Choroid plexus epithelial cell (primary cell): ENCODE results near the gene HIVEP3.
A peak's percentile ranks its signal among the peaks of the same experiment; 100 is the strongest.
"Not testable (repeated sequence)": the region's sequence is repeated elsewhere in the genome, so short reads cannot be mapped to it uniquely, and the experiment has no call there.

ENCODE experiments used
- DNase-seq: peaks from one replicate; pipeline ENCODE4 v3.0.0-alpha.2; 2010; ENCODE audit warnings: low read depth
- H3K4me3 ChIP-seq: 2 replicates; pipeline ENCODE4 v1.5.1; 2011; ENCODE audit warnings: low read depth, mild to moderate bottlenecking, control low read depth, low read length, moderate library complexity
- CTCF ChIP-seq: conservative IDR thresholded peaks from 2 replicates; pipeline ENCODE4 v1.5.1; 2011; ENCODE audit warnings: low read depth, mild to moderate bottlenecking, control low read depth, inconsistent platforms, low read length, moderate library complexity

Gene HIVEP3

DNA sequence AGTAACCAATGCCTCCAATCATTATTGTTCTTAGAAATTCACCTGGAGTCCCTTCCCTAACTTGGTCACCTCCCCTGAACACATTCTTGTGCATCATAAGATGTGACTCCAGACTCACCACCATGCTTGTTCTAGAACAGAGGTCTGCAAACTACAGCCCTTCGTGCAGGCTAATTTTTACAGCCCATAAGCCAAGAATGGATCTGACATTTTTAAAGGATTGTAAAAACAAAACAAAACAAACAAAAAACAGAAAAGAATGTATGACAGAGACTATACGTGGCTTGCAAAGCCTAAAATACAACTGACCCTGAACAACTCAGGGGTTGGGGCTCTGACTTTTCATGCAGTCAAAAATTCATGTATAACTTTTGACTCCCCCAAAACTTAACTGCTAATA, 6.2 kb upstream of the HIVEP3 start:
- no peak overlapping the region for H3K4me3 ChIP-seq
- no peak for TF ChIP-seq CTCF
- DNase-seq = no peak

GRCh38 chr1:41921271-41921670, 2.5 kb upstream of the HIVEP3 start:
- not testable (repeated sequence) for H3K4me3 ChIP-seq, DNase-seq

- no peak for TF ChIP-seq CTCF
- peak; percentile 75 for DNase-seq
- no peak overlapping the region for H3K4me3 ChIP-seq
Measured at GRCh38 chr1:41920658-41921057, 1.9 kb upstream of the HIVEP3 start.

DNA sequence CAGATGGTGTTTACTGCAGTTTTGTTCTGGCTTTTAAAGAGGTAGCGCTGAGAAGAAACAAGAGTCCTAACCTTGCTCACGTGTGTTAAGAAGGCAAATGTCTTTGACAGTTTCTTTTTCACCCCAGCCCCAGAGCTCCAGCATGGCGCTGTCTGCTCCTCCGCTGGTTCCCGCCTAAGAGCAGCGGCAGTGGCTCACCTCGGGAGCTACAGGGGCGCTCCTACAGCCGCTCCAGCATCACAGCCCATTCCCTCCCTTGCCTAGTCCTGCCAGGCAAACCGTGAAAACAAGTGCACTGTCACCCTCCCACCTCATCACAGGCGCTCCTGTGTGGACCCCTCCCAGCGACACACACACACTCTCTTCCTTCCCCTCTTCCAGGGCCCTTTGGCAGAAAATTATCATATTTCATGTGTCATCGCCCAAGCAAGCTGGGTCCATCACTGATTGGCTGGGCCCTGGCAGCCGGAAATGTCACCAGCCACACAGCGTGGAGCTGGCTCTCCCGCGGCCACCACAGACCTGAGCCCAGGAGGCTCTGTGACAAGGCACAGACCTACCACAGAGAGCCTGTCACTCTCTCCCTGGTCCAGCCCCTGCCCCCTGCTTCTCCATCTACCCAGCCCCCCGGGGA, 1.2 kb upstream of the HIVEP3 start:
- H3K4me3 ChIP-seq = peak overlapping the region; percentile 52
- DNase-seq = no peak
- TF ChIP-seq CTCF = no peak

- no peak for TF ChIP-seq CTCF
- DNase-seq = no peak
- H3K4me3 ChIP-seq = no peak overlapping the region
Measured at GRCh38 chr1:41919131-41919530, 409 bp upstream of the HIVEP3 start.

DNA sequence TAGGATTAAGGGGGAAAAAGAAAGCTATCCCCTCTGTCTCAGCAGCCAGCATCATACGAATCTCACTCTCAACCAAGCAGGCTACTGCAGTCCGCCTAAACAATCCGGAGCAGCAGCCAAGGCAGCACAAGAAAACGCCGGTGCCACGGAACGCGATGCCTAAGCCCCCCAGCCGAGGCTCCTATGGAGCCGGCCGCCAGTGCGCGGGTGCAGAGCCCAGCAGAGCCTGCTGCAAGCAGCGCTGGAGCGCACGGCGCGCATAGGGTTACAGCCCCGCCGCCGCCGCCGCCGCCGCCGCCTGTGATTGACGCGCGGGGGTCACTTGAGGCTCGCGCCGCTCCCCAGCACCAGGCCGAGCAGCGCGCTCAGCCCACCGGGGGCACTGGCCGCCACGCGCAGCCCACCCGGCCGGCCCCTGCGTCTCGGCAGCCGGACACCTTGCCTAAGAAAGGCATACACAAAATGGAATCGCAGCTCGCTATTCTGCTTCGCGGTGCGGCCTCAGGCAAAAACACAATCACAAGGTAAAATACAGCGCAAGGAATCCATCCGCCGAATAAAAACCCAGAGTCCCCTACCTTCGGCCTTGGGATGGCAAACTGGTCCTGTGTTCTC, 780 bp downstream of the HIVEP3 start:
- no peak for TF ChIP-seq CTCF
- no peak for DNase-seq
- H3K4me3 ChIP-seq = peak overlapping the region; percentile 65

GRCh38 chr1:41917076-41917475, 1.6 kb downstream of the HIVEP3 start:
- no peak for TF ChIP-seq CTCF
- H3K4me3 ChIP-seq = no peak overlapping the region
- DNase-seq = no peak
